Immature natural killer cell (primary cell): ENCODE data around the gene CFAP43. TPM values are rescaled to one million over a fixed set of nuclear protein-coding genes. Genes with fewer than 3 reads are reported as not detected.
A peak's percentile ranks its signal among the peaks of the same experiment; 100 is the strongest.

Experiments
- DNase-seq, 3 donors: peaks; one replicate each; pipeline ENCODE4 v3.0.0; 2022; ENCODE audit warnings: mixed read lengths in 1 of 3
- H3K27ac Mint-ChIP-seq, 6 donors: one replicate each; pipeline ENCODE4 v1.8.0; 2020; ENCODE audit warnings: mixed read lengths in 6 of 6, mild to moderate bottlenecking in 5 of 6, inconsistent platforms in 4 of 6, moderate library complexity in 3 of 6
- H3K27me3 Mint-ChIP-seq, 3 donors: one replicate each; pipeline ENCODE4 v1.8.0; 2020 to 2021; ENCODE audit warnings: low read depth in 3 of 3, mild to moderate bottlenecking in 3 of 3, mixed read lengths in 3 of 3, moderate library complexity in 3 of 3, inconsistent platforms in 1 of 3
- H3K36me3 Mint-ChIP-seq, 3 donors: one replicate each; pipeline ENCODE4 v1.8.0; 2020; ENCODE audit warnings: mixed read lengths in 3 of 3, inconsistent platforms in 2 of 3, mild to moderate bottlenecking in 2 of 3
- H3K4me1 Mint-ChIP-seq, 2 donors: one replicate each; pipeline ENCODE4 v1.8.0; 2020; ENCODE audit warnings: inconsistent platforms in 2 of 2, mild to moderate bottlenecking in 2 of 2, mixed read lengths in 2 of 2, moderate library complexity in 1 of 2
- H3K4me3 Mint-ChIP-seq, 5 donors: one replicate each; pipeline ENCODE4 v1.8.0; 2020; ENCODE audit warnings: mild to moderate bottlenecking in 5 of 5, mixed read lengths in 5 of 5, inconsistent platforms in 3 of 5, moderate library complexity in 3 of 5
- H3K9me3 Mint-ChIP-seq, 6 donors: one replicate each; pipeline ENCODE4 v1.8.0; 2020; ENCODE audit warnings: mild to moderate bottlenecking in 6 of 6, mixed read lengths in 6 of 6, inconsistent platforms in 4 of 6, moderate library complexity in 3 of 6
- polyA plus RNA-seq, 3 donors: library from polyadenylated mRNA; unstranded; fragments of 300-500 nt; fragmentation: Illumina TruSeq; gene quantifications; one replicate each; pipeline ENCODE4 v1.2.3, GENCODE V29; 2021

CFAP43 gene
- polyA plus RNA-seq, 3 donors from 2014 or later = 0.19 TPM; not detected in 2

DNA sequence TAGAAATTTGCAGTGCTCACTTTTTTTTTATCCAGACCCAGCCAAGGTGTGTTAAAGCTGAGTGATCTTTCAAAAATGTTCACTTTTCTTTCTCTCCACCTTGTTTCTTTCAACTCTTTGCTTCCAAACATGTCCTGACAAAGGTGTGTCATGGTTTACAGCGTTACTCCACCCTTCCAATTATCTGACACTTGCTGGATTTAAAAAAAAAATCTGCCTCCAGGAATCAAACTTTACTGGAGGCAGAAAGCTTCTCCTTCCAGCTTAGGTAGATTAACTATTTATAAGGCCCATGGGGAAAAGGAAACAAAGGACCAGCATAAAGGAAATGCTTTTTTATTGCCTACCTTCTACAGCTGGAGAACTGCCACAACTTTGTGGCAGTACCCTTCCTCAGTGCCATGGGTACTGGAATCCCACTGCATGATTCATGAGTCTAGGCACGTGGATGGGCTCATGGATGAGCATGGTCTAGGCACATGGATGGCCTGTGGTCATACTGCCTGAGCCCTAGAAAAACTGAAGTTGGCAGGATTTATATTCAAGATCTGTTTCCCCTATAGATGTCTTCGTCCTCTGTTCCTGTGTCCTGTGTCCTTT lies 146.3 kb downstream of the CFAP43 start, which contains the start of gene COL17A1:
COL17A1 (minus strand) TSS at position 80 of the 600 bp plus-strand sequence. CDS start 5,207 bp downstream, outside the sequence.
- Mint-ChIP-seq H3K4me3 (no peak within 1 kb of the TSS), H3K9me3 (no peaks in the 10 kb centered on the region), H3K4me1 (no peaks in the 10 kb centered on the region), H3K27me3 (peaks cover 0 to 3% (median 0%) of the 10 kb centered on the region in 3 donors), H3K36me3 (no peaks in the 10 kb centered on the region), H3K27ac (no peak within 1 kb of the TSS)
- DNase-seq = no peak

DNA sequence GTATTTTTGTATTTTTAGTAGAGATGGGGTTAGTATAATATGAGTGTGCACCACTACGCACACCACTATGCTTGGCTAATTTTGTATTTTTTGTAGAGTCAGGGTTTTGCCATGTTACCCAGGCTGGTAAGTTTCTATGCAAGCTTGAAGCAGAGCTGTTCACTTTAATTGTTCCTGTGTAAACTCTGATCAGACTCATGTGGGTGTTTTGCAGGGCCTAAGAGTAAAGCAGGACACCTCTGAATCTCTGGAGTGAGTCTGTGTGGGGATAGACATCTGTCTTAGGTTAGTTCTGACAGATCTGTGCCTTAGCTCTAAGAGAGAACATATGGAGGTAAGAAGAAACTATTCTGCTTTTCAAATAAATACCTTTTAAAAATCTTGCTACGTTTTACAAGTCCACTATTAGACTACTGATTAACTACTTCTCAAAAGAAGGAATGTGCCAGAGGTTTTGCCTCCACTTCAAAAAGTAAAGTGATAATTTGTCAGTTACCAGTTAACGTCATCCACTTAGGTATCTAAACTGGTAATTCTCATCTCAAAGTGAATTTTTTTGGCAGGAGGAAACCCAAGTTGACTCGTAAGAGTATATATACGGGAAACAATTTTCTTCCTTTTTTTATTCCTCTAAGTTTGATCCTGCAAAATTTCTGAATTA lies 147.6 kb downstream of the CFAP43 start:
- Mint-ChIP-seq H3K27me3 (peaks cover 0 to 2% (median 0%) of the 10 kb centered on the region in 3 donors), H3K27ac (peak overlapping the region in 1 of 6 donors; percentile 25), H3K36me3 (no peaks in the 10 kb centered on the region), H3K4me3 (no peak overlapping the region), H3K9me3 (no peaks in the 10 kb centered on the region), H3K4me1 (no peaks in the 10 kb centered on the region)
- no peak for DNase-seq

DNA sequence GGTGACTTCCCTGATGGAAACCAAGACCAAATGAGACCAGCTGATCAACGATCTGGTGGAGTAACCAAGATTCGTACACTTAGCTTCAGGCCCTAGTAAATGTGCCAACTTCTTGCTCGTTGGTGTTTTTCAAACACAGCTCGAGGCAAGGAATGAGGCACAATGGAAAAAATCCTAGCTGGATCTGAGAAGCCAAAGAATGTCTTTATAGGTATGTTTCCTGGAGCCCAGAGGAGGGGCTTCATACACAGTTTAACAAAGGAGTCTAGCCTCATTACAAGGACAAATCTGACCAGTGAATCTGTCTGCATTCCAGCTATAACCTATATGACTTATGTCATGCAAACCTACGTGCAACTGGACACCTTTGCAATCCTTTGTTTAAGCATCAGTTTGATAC lies 150.2 kb downstream of the CFAP43 start:
- Mint-ChIP-seq H3K4me3 (no peak overlapping the region), H3K27ac (no peak overlapping the region)
- no peak for DNase-seq

DNA sequence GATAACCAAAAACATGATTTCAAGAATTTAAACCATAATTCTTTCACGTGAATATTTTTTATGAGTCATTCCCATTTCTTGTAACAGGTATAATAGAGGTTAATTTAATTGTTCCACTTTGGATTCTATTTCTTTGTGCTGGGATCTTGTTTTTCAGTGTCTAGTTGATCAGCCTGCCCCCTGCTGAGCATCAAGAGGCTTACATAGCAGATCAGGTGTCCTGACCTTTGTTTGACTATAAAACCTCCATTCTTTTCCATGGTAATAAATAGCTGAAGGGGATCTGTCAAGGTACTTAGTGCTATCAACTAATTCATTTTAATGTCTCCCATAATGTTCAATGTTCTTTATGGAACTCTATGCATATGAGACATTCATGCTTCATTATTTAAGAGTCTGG lies 151.4 kb downstream of the CFAP43 start:
- peak in 2 of 3 donors; percentile 11 to 20 for DNase-seq
- Mint-ChIP-seq H3K4me1 (no peaks in the 10 kb centered on the region), H3K27ac (no peak overlapping the region), H3K27me3 (peaks cover 0 to 2% (median 0%) of the 10 kb centered on the region in 3 donors), H3K9me3 (no peaks in the 10 kb centered on the region), H3K4me3 (no peak overlapping the region), H3K36me3 (no peaks in the 10 kb centered on the region)

More for the DNA sequence above, 150.2 kb downstream of the CFAP43 start:
- H3K36me3 Mint-ChIP-seq = no peaks in the 10 kb centered on the region
- no peaks in the 10 kb centered on the region for H3K9me3 Mint-ChIP-seq
- no peaks in the 10 kb centered on the region for H3K4me1 Mint-ChIP-seq
- H3K27me3 Mint-ChIP-seq = peaks cover 0 to 2% (median 0%) of the 10 kb centered on the region in 3 donors

Other genes with a start within 250 kb of the CFAP43 start
- not detected for gene COL17A1, start 146.5 kb downstream of the CFAP43 start, polyA plus RNA-seq
- gene SFR1, start 110.2 kb downstream of the CFAP43 start, polyA plus RNA-seq = 10 to 100 TPM; 15.7 to 19.0 (median 16.7) TPM
- gene GSTO1, start 22.5 kb upstream of the CFAP43 start, polyA plus RNA-seq = 100 to 1,000 TPM; 162 to 223 (median 166) TPM
- gene GSTO2, start 36.8 kb upstream of the CFAP43 start, polyA plus RNA-seq = 1 to 10 TPM in 1 of 3 donors, under 1 TPM in 2; 0.16 to 1.6 (median 0.85) TPM
- 10 to 100 TPM; 37.0 to 67.8 (median 53.3) TPM for gene ITPRIP, start 106.1 kb upstream of the CFAP43 start, polyA plus RNA-seq
- gene CFAP58, start 121.5 kb upstream of the CFAP43 start, polyA plus RNA-seq = not detected